Glutamatergic neuron (in vitro differentiated cells): Measurements from ENCODE around the gene ZNF334. TPM values are rescaled to one million over a fixed set of nuclear protein-coding genes. Genes with fewer than 3 reads are reported as not detected.

Source experiments
- DNase-seq: peaks from one replicate; pipeline ENCODE4 v3.0.0; 2022
- H3K27ac Mint-ChIP-seq: one replicate; pipeline ENCODE4 v1.8.0; 2020; ENCODE audit warnings: mild to moderate bottlenecking, mixed read lengths, inconsistent platforms; ENCODE audit not compliant: unreplicated experiment
- H3K27me3 Mint-ChIP-seq: one replicate; pipeline ENCODE4 v1.8.0; 2020; ENCODE audit warnings: mild to moderate bottlenecking, moderate library complexity, mixed read lengths, inconsistent platforms; ENCODE audit not compliant: unreplicated experiment
- H3K36me3 Mint-ChIP-seq: one replicate; pipeline ENCODE4 v1.8.0; 2020; ENCODE audit warnings: mild to moderate bottlenecking, mixed read lengths, inconsistent platforms; ENCODE audit not compliant: unreplicated experiment
- H3K4me1 Mint-ChIP-seq: one replicate; pipeline ENCODE4 v1.8.0; 2020; ENCODE audit warnings: mild to moderate bottlenecking, low read depth, mixed read lengths, inconsistent platforms; ENCODE audit not compliant: unreplicated experiment
- H3K4me3 Mint-ChIP-seq: one replicate; pipeline ENCODE4 v1.8.0; 2020; ENCODE audit warnings: mild to moderate bottlenecking, mixed read lengths, inconsistent platforms; ENCODE audit not compliant: unreplicated experiment
- H3K9me3 Mint-ChIP-seq: one replicate; pipeline ENCODE4 v1.8.0; 2020; ENCODE audit warnings: mild to moderate bottlenecking, moderate library complexity, mixed read lengths, inconsistent platforms; ENCODE audit not compliant: unreplicated experiment
- CTCF ChIP-seq: fragments of 200-600 bp; sonication (generic); IDR thresholded peaks from one replicate; pipeline ENCODE4 v1.5.0; 2021; ENCODE audit not compliant: partially characterized antibody, unreplicated experiment
- total RNA-seq: library from RNA; stranded (reverse); fragmentation: NEBNext Ultra II Directional; extraction: Animal tissue kit (Norgen Biotek cat#: 25700); gene quantifications from one replicate; pipeline ENCODE4 v1.2.1, GENCODE V29; 2021; ENCODE audit not compliant: unreplicated experiment

Gene ZNF334
- total RNA-seq, 1 donor from 2014 or later, result 32.9 TPM

- TF ChIP-seq CTCF, result no peak
- DNase-seq, result no peak
- H3K27me3 Mint-ChIP-seq, result no peaks in the 10 kb centered on the region
- H3K4me3 Mint-ChIP-seq, result no peak overlapping the region
- no peak overlapping the region for H3K27ac Mint-ChIP-seq
- no peaks in the 10 kb centered on the region for H3K36me3 Mint-ChIP-seq
- H3K9me3 Mint-ChIP-seq, result peaks cover 2% of the 10 kb centered on the region
- H3K4me1 Mint-ChIP-seq, result peaks cover 6% of the 10 kb centered on the region
These were observed 30.5 kb downstream of the ZNF334 start for GRCh38 chr20:46482864-46483263.

- no peak overlapping the region for H3K27ac Mint-ChIP-seq
- H3K9me3 Mint-ChIP-seq, result no peaks in the 10 kb centered on the region
- TF ChIP-seq CTCF, result no peak
These were observed 35.7 kb downstream of the ZNF334 start for GRCh38 chr20:46477640-46478039.

GRCh38 chr20:46477225-46477624, 36.1 kb downstream of the ZNF334 start:
- no peak for DNase-seq
- no peaks in the 10 kb centered on the region for H3K36me3 Mint-ChIP-seq
- no peaks in the 10 kb centered on the region for H3K4me1 Mint-ChIP-seq
- no peak overlapping the region for H3K4me3 Mint-ChIP-seq
- H3K9me3 Mint-ChIP-seq, result no peaks in the 10 kb centered on the region
- no peak overlapping the region for H3K27ac Mint-ChIP-seq
- peaks cover 2% of the 10 kb centered on the region for H3K27me3 Mint-ChIP-seq
- no peak for TF ChIP-seq CTCF

More at GRCh38 chr20:46477640-46478039, 35.7 kb downstream of the ZNF334 start:
- H3K36me3 Mint-ChIP-seq, result no peaks in the 10 kb centered on the region
- no peak overlapping the region for H3K4me3 Mint-ChIP-seq
- no peak for DNase-seq
- H3K4me1 Mint-ChIP-seq, result no peaks in the 10 kb centered on the region
- H3K27me3 Mint-ChIP-seq, result peaks cover 2% of the 10 kb centered on the region

- DNase-seq, result no peak
- H3K27ac Mint-ChIP-seq, result no peak overlapping the region
- H3K9me3 Mint-ChIP-seq, result no peaks in the 10 kb centered on the region
- no peak for TF ChIP-seq CTCF
- H3K27me3 Mint-ChIP-seq, result peaks cover 2% of the 10 kb centered on the region
- no peak overlapping the region for H3K4me3 Mint-ChIP-seq
- H3K36me3 Mint-ChIP-seq, result no peaks in the 10 kb centered on the region
- H3K4me1 Mint-ChIP-seq, result peaks cover 4% of the 10 kb centered on the region
These were observed 44.9 kb downstream of the ZNF334 start for GRCh38 chr20:46468508-46468907.

GRCh38 chr20:46464451-46464850, 48.9 kb downstream of the ZNF334 start:
- Mint-ChIP-seq H3K4me3 (no peak overlapping the region), H3K27me3 (no peaks in the 10 kb centered on the region), H3K27ac (no peak overlapping the region), H3K9me3 (peaks cover 3% of the 10 kb centered on the region), H3K36me3 (no peaks in the 10 kb centered on the region), H3K4me1 (peaks cover 4% of the 10 kb centered on the region)
- DNase-seq, result no peak
- no peak for TF ChIP-seq CTCF
